GM04503 (cell line): ENCODE measurements around the gene CHCHD2.
"Not testable (repeated sequence)": the region's sequence is repeated elsewhere in the genome, so short reads cannot be mapped to it uniquely, and the experiment has no call there.

Experiments
- DNase-seq: peaks from one replicate; pipeline ENCODE4 v3.0.0-alpha.2; 2012; ENCODE audit warnings: low read depth

Gene CHCHD2

GRCh38 chr7:56083150-56083785 is 23.0 kb downstream of the CHCHD2 start:
- no peak for DNase-seq

- no peak for DNase-seq
These were observed 24.5 kb downstream of the CHCHD2 start for GRCh38 chr7:56081626-56082340.

DNA sequence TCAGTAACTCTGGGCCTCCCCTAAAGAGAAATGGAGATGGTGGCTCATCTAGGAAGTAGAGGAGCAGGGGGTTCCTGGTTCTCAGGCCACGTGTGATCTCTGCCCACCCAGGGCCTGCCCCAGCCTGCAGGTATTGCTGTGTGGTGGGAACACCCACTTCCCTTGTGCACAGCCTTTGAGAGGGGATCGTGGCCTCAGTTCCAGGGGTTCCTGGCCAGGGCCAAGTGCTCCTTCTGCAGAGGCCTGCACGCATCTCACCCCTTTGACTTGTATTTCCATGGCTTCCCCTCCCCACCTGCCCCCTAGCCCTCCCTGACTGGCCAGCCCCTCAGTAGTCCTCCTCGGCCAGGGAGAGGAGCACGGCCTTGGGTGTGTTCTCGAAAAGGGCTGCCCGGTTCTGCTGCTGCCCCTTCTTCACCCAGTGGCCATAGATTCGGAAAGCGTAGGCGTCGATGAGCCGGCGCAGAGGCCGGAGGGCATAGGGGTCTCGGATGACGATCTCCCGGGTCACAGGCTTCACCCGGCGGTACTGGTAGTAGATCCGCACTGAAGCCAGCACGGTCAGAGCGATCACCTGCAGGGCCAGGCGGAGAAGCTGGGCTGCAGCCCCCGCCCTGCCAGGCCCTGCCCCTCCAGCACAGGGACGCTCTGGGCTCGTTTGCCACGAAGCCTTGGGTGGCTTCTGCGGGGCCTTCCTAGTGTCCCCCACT is 25.4 kb downstream of the CHCHD2 start:
- DNase-seq = not testable (repeated sequence)

DNA sequence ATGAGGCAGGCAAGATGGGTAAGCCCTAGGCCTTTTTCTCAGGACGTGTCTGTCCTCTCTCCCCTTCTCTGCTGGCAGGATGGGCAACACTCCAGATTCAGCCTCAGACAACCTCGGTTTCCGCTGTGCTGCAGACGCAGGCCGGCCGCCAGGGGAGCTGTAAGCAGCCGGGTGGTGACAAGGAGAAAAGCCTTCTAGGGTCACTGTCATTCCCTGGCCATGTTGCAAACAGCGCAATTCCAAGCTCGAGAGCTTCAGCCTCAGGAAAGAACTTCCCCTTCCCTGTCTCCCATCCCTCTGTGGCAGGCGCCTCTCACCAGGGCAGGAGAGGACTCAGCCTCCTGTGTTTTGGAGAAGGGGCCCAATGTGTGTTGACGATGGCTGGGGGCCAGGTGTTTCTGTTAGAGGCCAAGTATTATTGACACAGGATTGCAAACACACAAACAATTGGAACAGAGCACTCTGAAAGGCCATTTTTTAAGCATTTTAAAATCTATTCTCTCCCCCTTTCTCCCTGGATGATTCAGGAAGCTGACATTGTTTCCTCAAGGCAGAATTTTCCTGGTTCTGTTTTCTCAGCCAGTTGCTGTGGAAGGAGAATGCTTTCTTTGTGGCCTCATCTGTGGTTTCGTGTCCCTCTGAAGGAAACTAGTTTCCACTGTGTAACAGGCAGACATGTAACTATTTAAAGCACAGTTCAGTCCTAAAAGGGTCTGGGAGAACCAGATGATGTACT is 26.7 kb downstream of the CHCHD2 start:
- no peak for DNase-seq

- DNase-seq = no peak
These were observed 28.1 kb downstream of the CHCHD2 start for GRCh38 chr7:56078196-56078595.

DNA sequence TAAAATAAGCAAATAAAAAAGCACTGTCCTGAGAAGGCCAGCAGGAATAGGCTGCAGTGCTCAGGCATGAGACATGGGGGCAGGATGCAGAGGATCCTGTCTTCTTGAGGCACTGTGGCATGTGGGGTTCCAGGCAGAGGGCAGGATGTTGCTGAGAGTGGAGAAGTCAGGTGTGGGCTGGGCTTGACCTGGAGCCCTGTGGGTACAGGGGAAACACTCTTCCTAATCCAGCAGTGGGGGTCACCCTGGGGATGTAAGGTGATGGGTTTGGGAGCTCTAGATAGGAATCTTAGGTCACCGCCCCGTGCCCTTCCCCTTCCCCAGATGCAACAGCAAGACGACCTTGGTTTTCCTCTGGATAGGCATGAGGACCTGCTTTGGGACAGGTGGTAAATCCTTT is 28.6 kb downstream of the CHCHD2 start:
- DNase-seq = no peak

DNA sequence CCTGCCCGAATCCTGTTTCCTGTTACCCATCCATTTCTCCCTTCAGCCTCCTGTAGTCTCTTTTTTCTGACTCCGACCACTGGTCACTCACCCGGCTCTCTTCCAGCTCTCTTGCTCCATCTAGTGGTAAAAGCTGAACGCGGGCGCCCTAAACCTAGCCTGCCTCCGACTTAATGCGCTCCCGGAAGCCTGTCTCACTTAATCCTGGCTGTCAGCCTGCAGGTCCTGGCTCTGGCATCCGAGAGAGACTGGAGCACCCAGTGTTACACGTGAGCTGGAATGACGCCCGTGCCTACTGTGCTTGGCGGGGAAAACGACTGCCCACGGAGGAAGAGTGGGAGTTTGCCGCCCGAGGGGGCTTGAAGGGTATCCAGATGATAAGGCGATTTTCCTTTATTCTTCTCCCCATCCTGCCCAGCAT is 31.9 kb downstream of the CHCHD2 start:
- no peak for DNase-seq

DNA sequence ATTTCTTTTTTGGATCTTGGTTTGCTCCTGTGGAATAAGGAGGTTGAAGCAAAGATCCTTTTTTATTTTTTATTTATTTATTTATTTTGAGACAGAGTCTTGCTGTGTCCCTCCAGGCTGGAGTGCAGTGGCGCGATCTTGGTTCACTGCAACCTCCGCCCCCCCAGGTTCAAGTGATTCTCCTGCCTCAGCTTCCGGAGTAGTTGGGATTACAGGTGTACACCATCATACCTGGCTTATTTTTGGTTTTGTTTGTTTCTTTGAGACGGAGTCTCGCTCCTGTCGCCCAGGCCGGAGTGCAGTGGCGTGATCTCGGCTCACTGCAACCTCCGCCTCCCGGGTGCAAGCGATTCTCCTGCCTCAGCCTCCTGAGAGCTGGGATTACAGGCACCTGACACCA is 39.9 kb downstream of the CHCHD2 start:
- DNase-seq = not testable (repeated sequence)

- DNase-seq = no peak
These were observed 42.2 kb downstream of the CHCHD2 start, which contains the start of gene SUMF2 for GRCh38 chr7:56063882-56064625. SUMF2 (plus strand) TSS chr7:56064286; CDS start chr7:56064312, 26 bp downstream.

DNA sequence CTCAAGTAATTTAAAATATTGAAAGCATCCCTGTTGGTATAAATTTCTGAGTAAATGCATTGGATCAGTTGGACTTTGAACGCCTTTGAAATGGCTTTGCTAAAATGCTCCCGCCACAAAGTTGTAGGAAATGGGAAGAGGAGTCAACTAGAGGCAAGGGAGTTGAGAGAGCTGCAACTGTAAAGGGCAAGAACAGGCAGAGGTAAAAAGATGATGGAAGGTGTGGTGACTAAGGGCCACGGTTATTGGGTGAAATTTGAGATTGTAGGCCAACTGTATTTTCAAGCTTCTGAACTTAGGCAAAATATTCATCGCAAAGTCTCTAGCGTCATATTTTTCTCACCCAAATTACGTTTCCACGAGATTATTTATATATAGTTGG is 42.8 kb downstream of the CHCHD2 start:
- no peak for DNase-seq

GRCh38 chr7:56062382-56062781 is 43.9 kb downstream of the CHCHD2 start:
- no peak for DNase-seq

DNA sequence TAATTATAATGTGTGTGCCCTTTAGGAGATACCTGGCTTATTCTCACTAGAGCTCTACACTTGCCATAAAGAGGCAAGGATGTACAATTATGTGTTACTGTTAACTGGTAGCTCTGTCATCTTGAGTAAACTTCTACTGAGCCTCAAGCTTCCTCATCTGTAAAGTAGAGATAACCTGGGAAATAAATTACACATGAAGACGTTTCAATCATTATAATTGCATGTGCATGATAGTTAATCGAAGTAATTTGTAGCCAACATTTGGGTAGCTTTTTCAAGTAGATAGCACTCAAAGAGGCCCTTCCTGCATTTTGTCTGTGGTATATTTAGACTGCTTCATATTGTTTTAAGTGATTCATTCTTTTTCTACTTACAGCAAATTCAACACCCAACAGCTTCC is 52.3 kb downstream of the CHCHD2 start:
- DNase-seq = no peak

- no peak for DNase-seq
These were observed 52.9 kb downstream of the CHCHD2 start for GRCh38 chr7:56053379-56053778.
